ENCODE measurements around the gene ECHS1. TPM values are rescaled to one million over a fixed set of nuclear protein-coding genes. Genes with fewer than 3 reads are reported as not detected.
"Not testable (repeated sequence)": the region's sequence is repeated elsewhere in the genome, so short reads cannot be mapped to it uniquely, and the experiment has no call there.

Gene ECHS1
- total and polyA plus RNA-seq, 10 of the 15 experiments (the other 5 are each of a cell fraction or from before 2014, with no cell fraction given) = 32.7 to 164 (median 62.4) TPM

GRCh38 chr10:133377025-133377817 is 4.1 kb upstream of the ECHS1 start (continued):
- TF ChIP-seq LARP7 (IDR thresholded peaks at IDR 0.05) = no peak
- TF ChIP-seq ZBTB11 (CRISPR knock-in tag; IDR thresholded peaks at IDR 0.05) = no peak
- TF ChIP-seq SPI1 (IDR thresholded peaks at IDR 0.05; ENCODE audit: borderline replicate concordance, insufficient read depth, low read depth, low read length) = no peak
- no peak for TF ChIP-seq POLR2A (IDR thresholded peaks at IDR 0.05; ENCODE audit: low read depth, low read length)

- H3K79me2 ChIP-seq (ENCODE audit: control insufficient read depth, insufficient read depth, low read length); H4K20me1 ChIP-seq (ENCODE audit: control insufficient read depth, insufficient read depth); H3K27me3 ChIP-seq (replicated peaks in 1 of 2; ENCODE audit: control insufficient read depth in 2 of 2, insufficient read depth in 2 of 2, low read length in 1 of 2); H3K27ac ChIP-seq (ENCODE audit: control insufficient read depth, insufficient read depth); H3K4me2 ChIP-seq (ENCODE audit: control insufficient read depth, insufficient read depth); H2AFZ ChIP-seq (ENCODE audit: control insufficient read depth, low read depth, low read length); intact Hi-C loops (cut with micrococcal nuclease; ENCODE audit: unreplicated experiment); FAIRE-seq; BruUV-seq (replicated peaks); RAD21 ChIA-PET (ENCODE audit: unreplicated experiment); H3K9me3 ChIP-seq (replicated peaks; ENCODE audit: control insufficient read depth, insufficient read depth, low read length); in situ Hi-C loops (cut with MboI); DNase-seq (ENCODE audit: low read depth, low spot score); H3K36me3 ChIP-seq (ENCODE audit: control insufficient read depth in 2 of 2, insufficient read depth in 2 of 2, low read length in 1 of 2); ATAC-seq; H3K4me3 ChIP-seq; H3K9ac ChIP-seq (ENCODE audit: control insufficient read depth, insufficient read depth, low read length): not testable (repeated sequence)
- ChIA-PET CTCF (interaction anchor here (1.7 kb wide), 1 partner anchor 46 kb away, joined by 7 read pairs; no protein-coding TSS in a partner anchor), SMC1A (ENCODE audit: uncharacterized antibody, unreplicated experiment) (interaction anchor here (2.3 kb wide), 1 partner anchor 14 kb away, joined by 11 read pairs; no protein-coding TSS in a partner anchor), POLR2A (interaction anchor here (3.1 kb wide), 1 partner anchor 13 kb away, joined by 31 read pairs; no protein-coding TSS in a partner anchor)
- WGBS (ENCODE audit: insufficient coverage, insufficient replicate concordance, low lambda C conversion rate, missing lambda C conversion rate) = 80% methylated on average over 5 of the region's 5 CpGs
- peaks cover 15% of the 10 kb centered on the region for H3K4me1 ChIP-seq (ENCODE audit: control insufficient read depth, insufficient read depth, low read length)
Measured at GRCh38 chr10:133376183-133376582, 3.0 kb upstream of the ECHS1 start.

All from GM12878 (cell line).